ENCODE results near the gene SCTR. TPM values are rescaled to one million over a fixed set of nuclear protein-coding genes. Genes with fewer than 3 reads are reported as not detected.

SCTR gene
- total and polyA plus RNA-seq, 2 of the 13 experiments (the other 11 are each of a cell fraction or from before 2014, with no cell fraction given), result not detected

DNA sequence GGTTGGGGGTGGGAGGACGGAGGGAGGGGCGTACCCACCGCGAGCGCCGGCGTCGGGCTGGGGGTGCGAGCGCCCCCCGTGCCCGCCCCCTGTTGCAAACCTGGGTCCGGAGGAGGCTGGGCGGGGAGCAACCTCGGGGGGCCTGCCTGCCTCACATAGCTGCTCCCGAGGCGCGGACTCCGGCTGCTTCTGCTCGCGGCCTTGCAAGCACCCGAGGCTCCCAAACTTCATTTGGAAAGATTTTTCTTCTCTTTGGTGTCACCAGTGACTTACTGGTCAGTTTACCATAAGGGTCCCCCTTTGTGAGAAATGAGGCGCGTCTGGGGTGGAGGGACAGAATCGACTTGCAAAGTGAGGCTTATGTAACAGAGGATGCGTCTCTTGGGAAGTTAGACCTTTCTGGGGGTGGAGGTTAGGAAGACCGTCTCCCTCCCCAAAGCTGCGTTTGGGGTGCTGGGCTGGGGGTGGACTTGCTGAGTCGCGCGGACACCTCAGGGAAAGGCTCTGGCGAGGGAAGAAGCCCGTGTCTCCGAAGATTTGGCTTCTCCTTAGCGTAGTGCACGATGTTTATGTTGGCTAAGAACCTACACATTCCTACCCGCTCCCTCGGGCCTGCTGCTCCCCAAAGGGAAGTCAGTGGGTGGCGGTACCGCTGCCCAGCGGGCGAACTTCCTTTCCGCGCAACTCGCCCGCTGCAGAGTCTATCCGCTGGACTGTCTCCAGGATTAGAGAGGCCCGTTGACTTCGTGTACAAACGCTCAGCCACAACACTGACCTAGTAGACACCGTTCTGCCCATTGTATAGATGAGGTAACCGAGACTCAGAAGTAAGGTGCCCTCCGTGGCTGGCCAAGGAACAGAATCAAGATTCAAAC lies 92.1 kb downstream of the SCTR start (continued):
- TF ChIP-seq, protein P1, sequence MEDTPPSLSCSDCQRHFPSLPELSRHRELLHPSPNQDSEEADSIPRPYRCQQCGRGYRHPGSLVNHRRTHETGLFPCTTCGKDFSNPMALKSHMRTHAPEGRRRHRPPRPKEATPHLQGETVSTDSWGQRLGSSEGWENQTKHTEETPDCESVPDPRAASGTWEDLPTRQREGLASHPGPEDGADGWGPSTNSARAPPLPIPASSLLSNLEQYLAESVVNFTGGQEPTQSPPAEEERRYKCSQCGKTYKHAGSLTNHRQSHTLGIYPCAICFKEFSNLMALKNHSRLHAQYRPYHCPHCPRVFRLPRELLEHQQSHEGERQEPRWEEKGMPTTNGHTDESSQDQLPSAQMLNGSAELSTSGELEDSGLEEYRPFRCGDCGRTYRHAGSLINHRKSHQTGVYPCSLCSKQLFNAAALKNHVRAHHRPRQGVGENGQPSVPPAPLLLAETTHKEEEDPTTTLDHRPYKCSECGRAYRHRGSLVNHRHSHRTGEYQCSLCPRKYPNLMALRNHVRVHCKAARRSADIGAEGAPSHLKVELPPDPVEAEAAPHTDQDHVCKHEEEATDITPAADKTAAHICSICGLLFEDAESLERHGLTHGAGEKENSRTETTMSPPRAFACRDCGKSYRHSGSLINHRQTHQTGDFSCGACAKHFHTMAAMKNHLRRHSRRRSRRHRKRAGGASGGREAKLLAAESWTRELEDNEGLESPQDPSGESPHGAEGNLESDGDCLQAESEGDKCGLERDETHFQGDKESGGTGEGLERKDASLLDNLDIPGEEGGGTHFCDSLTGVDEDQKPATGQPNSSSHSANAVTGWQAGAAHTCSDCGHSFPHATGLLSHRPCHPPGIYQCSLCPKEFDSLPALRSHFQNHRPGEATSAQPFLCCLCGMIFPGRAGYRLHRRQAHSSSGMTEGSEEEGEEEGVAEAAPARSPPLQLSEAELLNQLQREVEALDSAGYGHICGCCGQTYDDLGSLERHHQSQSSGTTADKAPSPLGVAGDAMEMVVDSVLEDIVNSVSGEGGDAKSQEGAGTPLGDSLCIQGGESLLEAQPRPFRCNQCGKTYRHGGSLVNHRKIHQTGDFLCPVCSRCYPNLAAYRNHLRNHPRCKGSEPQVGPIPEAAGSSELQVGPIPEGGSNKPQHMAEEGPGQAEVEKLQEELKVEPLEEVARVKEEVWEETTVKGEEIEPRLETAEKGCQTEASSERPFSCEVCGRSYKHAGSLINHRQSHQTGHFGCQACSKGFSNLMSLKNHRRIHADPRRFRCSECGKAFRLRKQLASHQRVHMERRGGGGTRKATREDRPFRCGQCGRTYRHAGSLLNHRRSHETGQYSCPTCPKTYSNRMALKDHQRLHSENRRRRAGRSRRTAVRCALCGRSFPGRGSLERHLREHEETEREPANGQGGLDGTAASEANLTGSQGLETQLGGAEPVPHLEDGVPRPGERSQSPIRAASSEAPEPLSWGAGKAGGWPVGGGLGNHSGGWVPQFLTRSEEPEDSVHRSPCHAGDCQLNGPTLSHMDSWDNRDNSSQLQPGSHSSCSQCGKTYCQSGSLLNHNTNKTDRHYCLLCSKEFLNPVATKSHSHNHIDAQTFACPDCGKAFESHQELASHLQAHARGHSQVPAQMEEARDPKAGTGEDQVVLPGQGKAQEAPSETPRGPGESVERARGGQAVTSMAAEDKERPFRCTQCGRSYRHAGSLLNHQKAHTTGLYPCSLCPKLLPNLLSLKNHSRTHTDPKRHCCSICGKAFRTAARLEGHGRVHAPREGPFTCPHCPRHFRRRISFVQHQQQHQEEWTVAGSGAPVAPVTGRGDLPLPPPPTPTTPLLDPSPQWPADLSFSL (CRISPR knock-in tag; IDR thresholded peaks at IDR 0.05), result no peak
- TF ChIP-seq THYN1 (CRISPR knock-in tag; IDR thresholded peaks at IDR 0.05; ENCODE audit: borderline replicate concordance, low read depth) (no peak), ZNF891 (CRISPR knock-in tag; IDR thresholded peaks at IDR 0.05) (no peak), FOXA1 (IDR thresholded peaks at IDR 0.05) (no peak), FOXA1 (CRISPR knock-in tag; IDR thresholded peaks at IDR 0.05) (no peak), REXO4 (CRISPR knock-in tag; IDR thresholded peaks at IDR 0.05; ENCODE audit: borderline replicate concordance) (no peak), SMC3 (IDR thresholded peaks at IDR 0.05; ENCODE audit: low read length) (no peak), TP53 (CRISPR knock-in tag; conservative IDR thresholded peaks at IDR 0.05) (no peak), ZNF605 (CRISPR knock-in tag; IDR thresholded peaks at IDR 0.05) (no peak), ZNF136 (CRISPR knock-in tag; IDR thresholded peaks at IDR 0.05; ENCODE audit: low read depth) (no peak), NR1H2 (CRISPR knock-in tag; IDR thresholded peaks at IDR 0.05; ENCODE audit: borderline replicate concordance, low read depth) (no peak), MAFF (IDR thresholded peaks at IDR 0.05; ENCODE audit: low read depth, low read length) (no peak), KAT2B (IDR thresholded peaks at IDR 0.05; ENCODE audit: borderline replicate concordance, low read depth, low read length) (no peak)
- TF ChIP-seq, protein P2, sequence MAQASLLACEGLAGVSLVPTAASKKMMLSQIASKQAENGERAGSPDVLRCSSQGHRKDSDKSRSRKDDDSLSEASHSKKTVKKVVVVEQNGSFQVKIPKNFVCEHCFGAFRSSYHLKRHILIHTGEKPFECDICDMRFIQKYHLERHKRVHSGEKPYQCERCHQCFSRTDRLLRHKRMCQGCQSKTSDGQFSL (CRISPR knock-in tag; IDR thresholded peaks at IDR 0.05), result no peak
- TF ChIP-seq, protein P3, sequence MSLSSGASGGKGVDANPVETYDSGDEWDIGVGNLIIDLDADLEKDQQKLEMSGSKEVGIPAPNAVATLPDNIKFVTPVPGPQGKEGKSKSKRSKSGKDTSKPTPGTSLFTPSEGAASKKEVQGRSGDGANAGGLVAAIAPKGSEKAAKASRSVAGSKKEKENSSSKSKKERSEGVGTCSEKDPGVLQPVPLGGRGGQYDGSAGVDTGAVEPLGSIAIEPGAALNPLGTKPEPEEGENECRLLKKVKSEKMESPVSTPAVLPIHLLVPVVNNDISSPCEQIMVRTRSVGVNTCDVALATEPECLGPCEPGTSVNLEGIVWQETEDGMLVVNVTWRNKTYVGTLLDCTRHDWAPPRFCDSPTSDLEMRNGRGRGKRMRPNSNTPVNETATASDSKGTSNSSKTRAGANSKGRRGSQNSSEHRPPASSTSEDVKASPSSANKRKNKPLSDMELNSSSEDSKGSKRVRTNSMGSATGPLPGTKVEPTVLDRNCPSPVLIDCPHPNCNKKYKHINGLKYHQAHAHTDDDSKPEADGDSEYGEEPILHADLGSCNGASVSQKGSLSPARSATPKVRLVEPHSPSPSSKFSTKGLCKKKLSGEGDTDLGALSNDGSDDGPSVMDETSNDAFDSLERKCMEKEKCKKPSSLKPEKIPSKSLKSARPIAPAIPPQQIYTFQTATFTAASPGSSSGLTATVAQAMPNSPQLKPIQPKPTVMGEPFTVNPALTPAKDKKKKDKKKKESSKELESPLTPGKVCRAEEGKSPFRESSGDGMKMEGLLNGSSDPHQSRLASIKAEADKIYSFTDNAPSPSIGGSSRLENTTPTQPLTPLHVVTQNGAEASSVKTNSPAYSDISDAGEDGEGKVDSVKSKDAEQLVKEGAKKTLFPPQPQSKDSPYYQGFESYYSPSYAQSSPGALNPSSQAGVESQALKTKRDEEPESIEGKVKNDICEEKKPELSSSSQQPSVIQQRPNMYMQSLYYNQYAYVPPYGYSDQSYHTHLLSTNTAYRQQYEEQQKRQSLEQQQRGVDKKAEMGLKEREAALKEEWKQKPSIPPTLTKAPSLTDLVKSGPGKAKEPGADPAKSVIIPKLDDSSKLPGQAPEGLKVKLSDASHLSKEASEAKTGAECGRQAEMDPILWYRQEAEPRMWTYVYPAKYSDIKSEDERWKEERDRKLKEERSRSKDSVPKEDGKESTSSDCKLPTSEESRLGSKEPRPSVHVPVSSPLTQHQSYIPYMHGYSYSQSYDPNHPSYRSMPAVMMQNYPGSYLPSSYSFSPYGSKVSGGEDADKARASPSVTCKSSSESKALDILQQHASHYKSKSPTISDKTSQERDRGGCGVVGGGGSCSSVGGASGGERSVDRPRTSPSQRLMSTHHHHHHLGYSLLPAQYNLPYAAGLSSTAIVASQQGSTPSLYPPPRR (CRISPR knock-in tag; IDR thresholded peaks at IDR 0.05; ENCODE audit: borderline replicate concordance), result peak; percentile 43; the same call in 1 of the 2 replicates
- TF ChIP-seq, protein P4, sequence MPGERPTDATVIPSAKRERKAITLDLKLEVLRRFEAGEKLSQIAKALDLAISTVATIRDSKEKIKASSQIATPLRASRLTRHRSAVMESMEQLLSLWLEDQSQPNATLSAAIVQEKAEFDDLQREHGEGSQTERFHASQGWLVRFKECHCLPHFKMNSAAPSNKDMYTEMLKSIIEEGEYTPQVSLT (CRISPR knock-in tag; IDR thresholded peaks at IDR 0.05; ENCODE audit: borderline replicate concordance, low read depth), result no peak
